Upper lobe of left lung (tissue), 6 donors: ENCODE results near the gene PARVB. TPM values are rescaled to one million over a fixed set of nuclear protein-coding genes. Genes with fewer than 3 reads are reported as not detected.

Experiments used
- ATAC-seq, 2 donors: fragments of 200-7000 bp; cut with Tn5 transposase; one replicate each; pipeline ENCODE4 v1.9.1; 2022; ENCODE audit warnings: mild to moderate bottlenecking in 2 of 2, moderate library complexity in 2 of 2; ENCODE audit not compliant: low FRiP score in 2 of 2
- DNase-seq, 2 donors: peaks; one replicate each; pipeline ENCODE4 v3.0.0-alpha.2; 2019 to 2020
- H3K27ac ChIP-seq, 4 donors: fragments of 200-600 bp; sonication (generic); one replicate each; pipeline ENCODE4 v1.5.1; 2016 to 2019
- H3K27me3 ChIP-seq, 4 donors: fragments of 200-600 bp; sonication (generic); one replicate each; pipeline ENCODE4 v1.5.1; 2017 to 2019
- H3K36me3 ChIP-seq, 4 donors: fragments of 200-600 bp; sonication (generic); one replicate each; pipeline ENCODE4 v1.5.1; 2016 to 2019
- H3K4me1 ChIP-seq, 4 donors: fragments of 200-600 bp; sonication (generic); one replicate each; pipeline ENCODE4 v1.5.1; 2018 to 2019
- H3K4me3 ChIP-seq, 4 donors: fragments of 200-600 bp; sonication (generic); one replicate each; pipeline ENCODE4 v1.5.1; 2017 to 2019; ENCODE audit warnings: mild to moderate bottlenecking in 2 of 4, moderate library complexity in 1 of 4
- H3K9me3 ChIP-seq, 4 donors: fragments of 200-600 bp; sonication (generic); one replicate each; pipeline ENCODE4 v1.5.1; 2018 to 2019
- EP300 ChIP-seq, 4 donors: sonication (generic); formaldehyde crosslinking; IDR thresholded peaks; one replicate each; pipeline ENCODE4 v1.5.1; 2017; ENCODE audit warnings: antibody characterized with exemption in 4 of 4, control low read depth in 2 of 4
- POLR2A ChIP-seq, 4 donors: fragments of 450-650 bp; IDR thresholded peaks; one replicate each; pipeline ENCODE4 v1.5.1; 2016 to 2017; ENCODE audit warnings: antibody characterized with exemption in 4 of 4, mild to moderate bottlenecking in 2 of 4
- POLR2AphosphoS5 ChIP-seq, 2 donors: sonication (generic); formaldehyde crosslinking; IDR thresholded peaks; one replicate each; pipeline ENCODE4 v1.5.1; 2017; ENCODE audit warnings: antibody characterized with exemption in 2 of 2
- WGBS, 2 donors: methylation state at CpG; one replicate each; pipeline ENCODE4 v1.1.5; 2017 to 2018; 5-methylcytosine and 5-hydroxymethylcytosine counted together
- total RNA-seq, 6 donors: library from RNA; depleted of rRNA in 4 of 6; stranded (reverse); fragments of >200 nt in 4 of 6; gene quantifications; one replicate each; pipeline versions ENCODE4 v1.1.0 to v1.2.1, GENCODE V29; 2016 to 2021
- TF ChIP-seq, protein P1 (sequence below), 6 experiments: fragments of 450-650 bp in 4 of 6; fragments of 200-600 bp in 2 of 6; sonication (generic) in 2 of 6; IDR thresholded peaks; one replicate each; pipeline ENCODE4 v1.5.1; 2016 to 2019; ENCODE audit warnings: antibody characterized with exemption in 6 of 6
- donor health status: DM: no; HTN: no; CAD: no; lungs with moderate emphysema.
- donor health status: DM: no; HTN: yes; CAD: no; lungs with severe emphysema.

PARVB gene
- total RNA-seq, 6 donors from 2014 or later: 14.5 to 56.1 (median 37.0) TPM

DNA sequence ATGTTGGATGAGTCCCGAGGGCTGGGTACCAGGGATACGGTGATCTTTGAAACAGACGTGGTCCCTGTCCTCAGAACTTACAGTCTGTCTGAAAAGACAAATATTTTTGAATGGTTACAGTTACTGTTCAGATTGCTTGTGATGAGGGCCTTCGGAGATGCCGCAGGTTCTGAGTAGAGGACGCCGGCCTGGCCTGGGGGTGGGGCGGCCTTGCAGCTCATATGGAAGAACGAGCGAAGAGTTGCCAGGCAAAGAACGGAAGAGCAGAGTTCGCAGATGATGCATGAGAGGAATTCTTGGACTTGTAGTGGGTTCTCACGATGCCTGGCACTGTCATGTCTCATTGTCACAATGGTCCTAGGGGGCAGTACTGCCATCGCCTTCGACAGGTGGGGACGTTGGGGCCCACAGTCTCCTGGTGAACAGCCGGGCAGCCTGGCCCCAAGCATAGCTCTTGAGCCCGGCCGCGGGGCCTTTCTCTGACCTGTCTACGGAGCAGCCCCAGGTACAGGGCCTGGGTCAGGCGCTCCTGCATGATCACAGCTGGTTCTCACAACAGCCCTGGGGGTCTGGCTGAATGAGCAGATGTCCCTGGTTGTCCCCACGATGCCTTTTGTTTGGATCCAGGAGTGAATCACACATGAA lies 95.7 kb downstream of the PARVB start:
- Histone ChIP-seq H3K27ac (no peak overlapping the region), H3K4me3 (no peak overlapping the region), H3K27me3 (no peaks in the 10 kb centered on the region), H3K4me1 (no peaks in the 10 kb centered on the region), H3K36me3 (peaks cover 0 to 18% (median 10%) of the 10 kb centered on the region in 4 donors), H3K9me3 (no peaks in the 10 kb centered on the region)
- peak in 1 of 2 donors; percentile 58 for DNase-seq
- TF ChIP-seq, protein P1, sequence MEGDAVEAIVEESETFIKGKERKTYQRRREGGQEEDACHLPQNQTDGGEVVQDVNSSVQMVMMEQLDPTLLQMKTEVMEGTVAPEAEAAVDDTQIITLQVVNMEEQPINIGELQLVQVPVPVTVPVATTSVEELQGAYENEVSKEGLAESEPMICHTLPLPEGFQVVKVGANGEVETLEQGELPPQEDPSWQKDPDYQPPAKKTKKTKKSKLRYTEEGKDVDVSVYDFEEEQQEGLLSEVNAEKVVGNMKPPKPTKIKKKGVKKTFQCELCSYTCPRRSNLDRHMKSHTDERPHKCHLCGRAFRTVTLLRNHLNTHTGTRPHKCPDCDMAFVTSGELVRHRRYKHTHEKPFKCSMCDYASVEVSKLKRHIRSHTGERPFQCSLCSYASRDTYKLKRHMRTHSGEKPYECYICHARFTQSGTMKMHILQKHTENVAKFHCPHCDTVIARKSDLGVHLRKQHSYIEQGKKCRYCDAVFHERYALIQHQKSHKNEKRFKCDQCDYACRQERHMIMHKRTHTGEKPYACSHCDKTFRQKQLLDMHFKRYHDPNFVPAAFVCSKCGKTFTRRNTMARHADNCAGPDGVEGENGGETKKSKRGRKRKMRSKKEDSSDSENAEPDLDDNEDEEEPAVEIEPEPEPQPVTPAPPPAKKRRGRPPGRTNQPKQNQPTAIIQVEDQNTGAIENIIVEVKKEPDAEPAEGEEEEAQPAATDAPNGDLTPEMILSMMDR (IDR thresholded peaks at IDR 0.05): no peak
- TF ChIP-seq POLR2A (IDR thresholded peaks at IDR 0.05): no peak
- TF ChIP-seq POLR2AphosphoS5 (IDR thresholded peaks at IDR 0.05): no peak
- no peak for TF ChIP-seq EP300 (IDR thresholded peaks at IDR 0.05)
- ATAC-seq: no peak
- WGBS, 2 donors: 93% methylated on average over 18 to 23 of the region's 23 CpGs

DNA sequence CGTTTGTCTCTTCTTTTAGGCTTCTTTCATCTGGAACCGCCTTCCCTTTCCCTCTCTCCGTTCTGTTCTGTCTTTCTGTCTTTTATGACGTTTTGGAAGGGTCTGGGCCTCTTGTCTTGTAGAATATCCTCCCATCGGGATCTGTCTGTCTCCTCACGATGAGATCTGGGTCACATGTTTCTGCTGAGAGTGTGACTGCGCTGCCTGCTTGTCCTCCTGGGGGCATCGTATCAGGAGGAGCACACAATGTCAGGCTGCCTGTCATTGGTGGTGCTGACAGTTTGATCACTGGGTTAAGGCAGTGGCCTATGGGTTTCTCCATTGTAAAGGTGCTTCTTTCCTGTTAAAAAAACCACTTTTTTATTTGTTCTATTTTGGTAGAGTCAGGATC lies 96.2 kb downstream of the PARVB start:
- DNase-seq: no peak
- no peak overlapping the region for H3K4me3 ChIP-seq

DNA sequence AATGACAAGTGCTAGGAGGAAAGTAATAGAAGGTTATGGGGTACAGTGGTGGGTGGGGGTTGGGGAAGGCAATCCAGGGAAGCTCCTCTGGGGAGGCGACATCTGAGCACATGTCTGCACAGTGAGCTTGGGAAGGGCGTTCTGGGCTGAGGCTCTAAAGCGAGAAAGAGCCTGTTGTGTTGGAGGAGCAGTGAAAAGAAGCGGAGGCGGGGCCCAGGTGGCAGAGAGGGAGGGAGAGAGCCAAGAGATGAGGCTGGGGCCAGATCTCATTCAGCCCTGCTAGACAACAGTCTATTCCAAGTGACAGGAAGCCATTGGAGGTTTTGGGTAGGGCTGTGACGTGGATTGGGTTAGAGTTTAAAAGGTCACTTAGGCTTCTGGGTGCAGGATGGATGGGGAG lies 101.3 kb downstream of the PARVB start:
- no peak for TF ChIP-seq EP300 (IDR thresholded peaks at IDR 0.05)

More for the DNA sequence above, 96.2 kb downstream of the PARVB start:
- Histone ChIP-seq H3K36me3 (peaks cover 0 to 18% (median 10%) of the 10 kb centered on the region in 4 donors), H3K4me1 (no peaks in the 10 kb centered on the region), H3K9me3 (no peaks in the 10 kb centered on the region), H3K27ac (no peak overlapping the region), H3K27me3 (no peaks in the 10 kb centered on the region)
- no peak for ATAC-seq
- no peak for TF ChIP-seq POLR2A (IDR thresholded peaks at IDR 0.05)
- no peak for TF ChIP-seq EP300 (IDR thresholded peaks at IDR 0.05)
- TF ChIP-seq, protein P1 (IDR thresholded peaks at IDR 0.05): no peak
- no peak for TF ChIP-seq POLR2AphosphoS5 (IDR thresholded peaks at IDR 0.05)
- WGBS, 2 donors: 88 to 91% methylated on average over 8 of the region's 8 CpGs

GRCh38 chr22:44126807-44127206 lies 102.7 kb downstream of the PARVB start:
- H3K27ac ChIP-seq: no peak overlapping the region
- DNase-seq (no peak), ATAC-seq (no peak)
- no peak for TF ChIP-seq POLR2A (IDR thresholded peaks at IDR 0.05)
- TF ChIP-seq EP300 (IDR thresholded peaks at IDR 0.05): no peak
- TF ChIP-seq, protein P1 (IDR thresholded peaks at IDR 0.05): no peak
- TF ChIP-seq POLR2AphosphoS5 (IDR thresholded peaks at IDR 0.05): no peak
- H3K36me3 ChIP-seq: peaks cover 0 to 10% (median 4%) of the 10 kb centered on the region in 4 donors
- H3K9me3 ChIP-seq: peaks cover 0 to 13% (median 8%) of the 10 kb centered on the region in 4 donors
- H3K4me1 ChIP-seq: peaks cover 0 to 19% (median 2%) of the 10 kb centered on the region in 4 donors
- no peak overlapping the region for H3K4me3 ChIP-seq
- WGBS, 2 donors: 83 to 87% methylated on average over 1 to 2 of the region's 2 CpGs
- H3K27me3 ChIP-seq: no peaks in the 10 kb centered on the region

More for the DNA sequence above, 101.3 kb downstream of the PARVB start:
- Histone ChIP-seq H3K9me3 (peaks cover 0 to 13% (median 8%) of the 10 kb centered on the region in 4 donors), H3K4me3 (no peak overlapping the region), H3K27ac (no peak overlapping the region), H3K36me3 (peaks cover 0 to 10% (median 0%) of the 10 kb centered on the region in 4 donors), H3K4me1 (peaks cover 0 to 19% (median 2%) of the 10 kb centered on the region in 4 donors), H3K27me3 (no peaks in the 10 kb centered on the region)
- 85 to 96% methylated on average over 6 of the region's 6 CpGs for WGBS, 2 donors
- no peak for DNase-seq
- no peak for ATAC-seq

GRCh38 chr22:44127356-44127755 lies 103.3 kb downstream of the PARVB start:
- H3K9me3 ChIP-seq: peaks cover 0 to 13% (median 8%) of the 10 kb centered on the region in 4 donors
- 22 to 29% methylated on average over 1 of the region's 1 CpG for WGBS, 2 donors
- no peak overlapping the region for H3K27ac ChIP-seq
- ATAC-seq (peak in 1 of 2 donors; percentile 63), DNase-seq (peak in 1 of 2 donors; percentile 56)
- peaks cover 0 to 19% (median 2%) of the 10 kb centered on the region in 4 donors for H3K4me1 ChIP-seq
- no peak overlapping the region for H3K4me3 ChIP-seq
- no peaks in the 10 kb centered on the region for H3K27me3 ChIP-seq
- peaks cover 0 to 15% (median 7%) of the 10 kb centered on the region in 4 donors for H3K36me3 ChIP-seq
- TF ChIP-seq POLR2AphosphoS5 (IDR thresholded peaks at IDR 0.05) (no peak), EP300 (IDR thresholded peaks at IDR 0.05) (no peak)
- TF ChIP-seq, protein P1 (IDR thresholded peaks at IDR 0.05): no peak
